Neutrophil (primary cell): ENCODE data around the gene FMO2.

Experiments used
- H3K27ac ChIP-seq: fragments of 200-600 bp; sonication (generic); 2 replicates; pipeline ENCODE4 v1.5.1; 2016; ENCODE audit warnings: mild to moderate bottlenecking, moderate library complexity
- H3K27me3 ChIP-seq: fragments of 200-600 bp; sonication (generic); 2 replicates; pipeline ENCODE4 v1.6.0; 2016; ENCODE audit warnings: mild to moderate bottlenecking
- H3K36me3 ChIP-seq: fragments of 200-600 bp; sonication (generic); 2 replicates; pipeline ENCODE4 v1.5.1; 2017
- H3K4me1 ChIP-seq, 2 experiments: fragments of 200-600 bp in 1 of 2; sonication (generic) in 1 of 2; 1 replicate in 1 of 2; 2 replicates in 1 of 2; pipeline versions ENCODE4 v1.5.1 to v1.6.1; 2013 to 2016; ENCODE audit warnings: low read depth in 1 of 2, low read length in 1 of 2, mild to moderate bottlenecking in 1 of 2, moderate library complexity in 1 of 2; ENCODE audit not compliant: control insufficient read depth in 1 of 2, insufficient read depth in 1 of 2
- H3K4me3 ChIP-seq, 2 experiments: fragments of 200-600 bp in 1 of 2; sonication (generic) in 1 of 2; 1 replicate in 1 of 2; 2 replicates in 1 of 2; pipeline ENCODE4 v1.5.1; 2013 to 2016; ENCODE audit warnings: low read depth in 1 of 2, low read length in 1 of 2, mild to moderate bottlenecking in 1 of 2, moderate library complexity in 1 of 2
- H3K9me3 ChIP-seq: fragments of 200-600 bp; sonication (generic); 2 replicates; pipeline ENCODE4 v1.5.1; 2016
- TF ChIP-seq, protein P1 (sequence below): fragments of 200-600 bp; sonication (generic); IDR thresholded peaks from 2 replicates; pipeline ENCODE4 v1.5.1; 2016; ENCODE audit warnings: antibody characterized with exemption

The FMO2 gene

DNA sequence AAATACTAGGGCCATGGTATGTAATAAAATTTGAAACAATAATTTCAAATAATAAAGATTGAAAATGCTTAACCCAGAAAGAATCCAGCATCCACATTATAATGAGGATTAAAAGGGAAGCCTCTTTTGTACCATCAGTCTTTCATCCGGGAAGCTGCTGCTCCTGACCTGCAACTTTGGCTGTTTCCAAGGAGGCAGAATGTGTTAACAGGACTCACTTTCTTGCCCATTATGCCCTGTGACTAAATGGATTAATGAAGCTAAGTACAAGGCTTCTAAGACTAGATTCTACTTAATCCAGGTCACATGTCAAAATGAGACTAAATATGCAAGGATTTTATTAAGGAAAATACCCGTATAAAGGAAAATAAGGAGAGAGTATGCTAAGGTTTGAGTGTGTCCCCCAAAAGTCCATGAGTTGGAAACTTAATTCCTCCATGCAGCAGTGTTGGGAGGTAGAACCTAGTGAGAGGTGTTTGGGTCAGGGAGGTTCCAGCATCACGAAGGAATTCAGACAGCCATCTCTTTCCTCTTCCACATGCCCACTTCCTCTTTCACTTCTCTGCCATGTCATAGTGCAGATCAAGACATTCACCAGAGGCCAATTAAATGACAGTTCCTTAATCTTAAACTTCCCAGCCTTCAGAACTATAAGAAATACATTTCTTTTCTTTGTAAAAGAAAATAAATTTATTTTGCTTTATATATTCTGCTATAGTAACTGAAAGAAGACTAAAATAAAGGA lies 27.7 kb downstream of the FMO2 start:
- H3K36me3 ChIP-seq, result no peaks in the 10 kb centered on the region
- H3K27ac ChIP-seq, result no peak overlapping the region
- no peaks in the 10 kb centered on the region for H3K9me3 ChIP-seq
- H3K4me3 ChIP-seq, result no peak overlapping the region
- H3K27me3 ChIP-seq, result no peaks in the 10 kb centered on the region
- no peaks in the 10 kb centered on the region for H3K4me1 ChIP-seq
- TF ChIP-seq, protein P1, sequence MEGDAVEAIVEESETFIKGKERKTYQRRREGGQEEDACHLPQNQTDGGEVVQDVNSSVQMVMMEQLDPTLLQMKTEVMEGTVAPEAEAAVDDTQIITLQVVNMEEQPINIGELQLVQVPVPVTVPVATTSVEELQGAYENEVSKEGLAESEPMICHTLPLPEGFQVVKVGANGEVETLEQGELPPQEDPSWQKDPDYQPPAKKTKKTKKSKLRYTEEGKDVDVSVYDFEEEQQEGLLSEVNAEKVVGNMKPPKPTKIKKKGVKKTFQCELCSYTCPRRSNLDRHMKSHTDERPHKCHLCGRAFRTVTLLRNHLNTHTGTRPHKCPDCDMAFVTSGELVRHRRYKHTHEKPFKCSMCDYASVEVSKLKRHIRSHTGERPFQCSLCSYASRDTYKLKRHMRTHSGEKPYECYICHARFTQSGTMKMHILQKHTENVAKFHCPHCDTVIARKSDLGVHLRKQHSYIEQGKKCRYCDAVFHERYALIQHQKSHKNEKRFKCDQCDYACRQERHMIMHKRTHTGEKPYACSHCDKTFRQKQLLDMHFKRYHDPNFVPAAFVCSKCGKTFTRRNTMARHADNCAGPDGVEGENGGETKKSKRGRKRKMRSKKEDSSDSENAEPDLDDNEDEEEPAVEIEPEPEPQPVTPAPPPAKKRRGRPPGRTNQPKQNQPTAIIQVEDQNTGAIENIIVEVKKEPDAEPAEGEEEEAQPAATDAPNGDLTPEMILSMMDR, result no peak

DNA sequence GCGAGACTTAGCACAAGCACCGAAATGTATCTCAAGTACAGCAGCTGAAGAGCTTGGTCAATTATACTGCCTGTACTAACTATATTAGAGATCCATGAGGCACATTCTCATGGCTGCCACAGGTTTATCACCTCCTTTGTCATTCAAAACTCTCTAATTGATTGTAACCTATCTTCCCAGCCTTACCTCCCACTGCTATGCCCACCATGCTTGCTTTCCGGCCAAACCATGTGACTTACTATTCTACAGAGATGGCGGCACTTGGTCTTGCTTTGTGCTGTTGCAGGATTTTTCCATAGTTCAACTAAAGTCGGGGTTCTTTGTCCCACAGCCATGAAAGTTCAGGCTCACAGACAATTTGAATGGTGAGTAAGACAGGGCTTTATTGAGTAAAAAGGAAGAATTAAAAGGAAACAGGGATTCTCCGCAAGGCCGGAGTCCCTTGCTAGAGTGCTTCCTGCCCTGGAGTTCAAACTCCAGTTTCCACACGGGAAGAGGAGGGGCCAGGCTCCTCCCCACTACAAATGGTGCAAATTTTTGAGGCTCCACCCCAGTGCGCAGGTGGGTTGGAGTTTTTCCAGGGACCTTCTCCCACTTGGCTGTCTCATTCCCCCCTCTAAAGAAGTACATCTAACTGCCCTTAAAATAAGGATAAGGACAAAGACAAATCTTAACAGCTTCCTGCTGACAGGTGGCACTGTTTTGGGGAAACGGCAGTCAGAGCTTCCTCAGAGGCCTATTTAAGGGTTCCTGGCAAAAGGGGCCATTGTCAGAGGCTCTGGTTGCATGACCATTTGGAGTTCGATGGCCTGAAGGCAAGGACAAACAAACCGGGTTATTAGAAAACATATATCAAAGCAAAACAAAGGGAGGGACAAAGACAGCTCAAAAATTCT lies 28.7 kb downstream of the FMO2 start:
- TF ChIP-seq, protein P1, result no peak
- Histone ChIP-seq H3K27ac (no peak overlapping the region), H3K9me3 (no peaks in the 10 kb centered on the region), H3K4me1 (no peaks in the 10 kb centered on the region), H3K4me3 (no peak overlapping the region), H3K27me3 (no peaks in the 10 kb centered on the region), H3K36me3 (no peaks in the 10 kb centered on the region)

DNA sequence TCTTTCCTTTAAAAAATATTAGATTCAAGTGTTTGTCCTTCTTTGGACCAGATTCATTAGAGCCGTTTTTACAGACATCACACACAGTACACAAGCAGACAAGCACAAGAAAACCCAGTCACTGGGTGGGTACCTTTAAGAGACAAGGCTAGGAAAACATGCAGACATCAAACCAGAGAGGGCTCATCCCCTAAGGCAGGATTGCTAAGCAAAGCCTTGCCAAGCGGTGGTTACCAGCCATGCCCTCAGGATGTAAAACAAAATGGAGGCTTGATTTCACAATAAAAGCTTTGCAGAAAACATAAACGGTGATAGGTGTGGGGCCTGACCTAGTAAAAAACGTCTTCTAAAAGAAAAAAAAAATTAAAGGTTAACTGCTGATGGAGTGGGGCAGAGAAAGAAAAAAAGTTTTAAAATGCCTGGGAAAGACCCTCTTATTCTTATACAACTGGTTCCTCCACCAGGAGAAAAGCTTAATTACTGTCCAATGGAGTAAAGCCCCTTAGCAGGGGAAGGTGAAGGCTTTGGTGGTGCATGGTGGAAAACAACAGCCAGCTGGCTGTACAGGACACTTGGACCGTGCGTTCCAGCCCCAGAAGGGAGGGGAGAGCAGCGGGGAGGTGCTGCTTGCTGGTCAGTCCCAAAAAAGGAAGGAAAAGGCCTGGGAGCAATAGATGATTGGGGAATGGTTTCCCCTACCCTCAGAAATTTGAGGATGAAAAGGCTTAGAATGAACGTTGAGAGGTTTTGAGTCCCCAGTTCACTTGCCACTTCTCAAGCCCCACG lies 32.8 kb downstream of the FMO2 start:
- no peaks in the 10 kb centered on the region for H3K27me3 ChIP-seq
- no peaks in the 10 kb centered on the region for H3K4me1 ChIP-seq
- TF ChIP-seq, protein P1, result no peak
- H3K9me3 ChIP-seq, result no peaks in the 10 kb centered on the region
- no peak overlapping the region for H3K27ac ChIP-seq
- no peak overlapping the region for H3K4me3 ChIP-seq
- H3K36me3 ChIP-seq, result no peaks in the 10 kb centered on the region

DNA sequence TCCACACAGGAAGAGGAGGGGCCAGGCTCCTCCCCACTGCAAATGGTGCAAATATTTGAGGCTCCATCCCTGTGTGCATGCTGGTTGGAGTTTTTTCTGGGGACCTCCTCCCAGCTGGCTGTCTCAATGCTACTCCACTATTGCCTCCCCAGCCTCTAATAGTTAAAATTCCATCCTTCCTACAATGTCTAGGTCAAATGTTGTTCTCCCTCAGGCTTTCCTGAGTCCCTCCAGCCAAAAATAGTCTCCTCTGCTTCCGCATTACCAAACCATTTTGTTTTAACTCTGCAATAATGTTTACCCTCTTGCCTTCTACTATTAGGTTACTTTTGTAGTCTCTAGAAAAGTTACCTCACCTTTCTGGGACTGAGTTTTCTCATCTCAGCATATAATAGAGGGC lies 33.6 kb downstream of the FMO2 start:
- TF ChIP-seq, protein P1, result no peak

DNA sequence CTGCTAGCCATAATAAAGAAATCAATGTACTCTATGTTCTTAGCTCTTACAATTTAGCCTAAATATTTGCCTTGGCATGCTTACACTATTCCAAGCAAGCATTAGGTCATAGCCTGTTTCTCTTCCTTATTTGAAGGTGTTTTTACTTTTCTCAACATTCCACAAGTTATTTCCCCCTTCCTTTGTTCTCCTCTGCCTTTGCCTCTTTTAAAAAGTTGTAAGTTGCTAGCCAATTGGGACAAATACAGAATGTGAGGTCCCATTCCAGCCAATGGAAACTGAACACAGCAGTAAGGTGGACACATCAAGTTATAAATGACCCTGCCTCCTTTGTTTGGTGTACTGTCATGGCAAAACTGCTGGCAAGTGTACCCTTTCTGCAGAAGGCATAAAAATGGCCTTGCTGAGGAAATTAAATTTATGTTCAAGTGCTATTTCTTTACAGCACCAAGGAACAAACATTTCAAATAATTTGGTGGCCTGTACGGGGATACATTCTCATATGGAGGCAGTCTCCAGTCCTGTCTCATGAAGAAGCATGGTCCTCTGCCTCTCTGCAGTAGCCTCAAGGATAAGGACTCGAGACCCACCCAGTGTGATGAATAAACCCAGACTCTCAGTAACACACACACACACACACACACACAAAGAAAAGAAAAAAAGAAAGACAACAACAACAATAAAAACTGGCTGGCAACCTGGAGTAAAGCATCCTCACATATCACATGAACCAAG lies 34.4 kb downstream of the FMO2 start:
- Histone ChIP-seq H3K27me3 (no peaks in the 10 kb centered on the region), H3K9me3 (no peaks in the 10 kb centered on the region), H3K36me3 (no peaks in the 10 kb centered on the region), H3K4me3 (no peak overlapping the region), H3K27ac (no peak overlapping the region), H3K4me1 (no peaks in the 10 kb centered on the region)
- TF ChIP-seq, protein P1, result no peak

More for the DNA sequence above, 33.6 kb downstream of the FMO2 start:
- Histone ChIP-seq H3K27me3 (no peaks in the 10 kb centered on the region), H3K36me3 (no peaks in the 10 kb centered on the region), H3K27ac (no peak overlapping the region), H3K4me3 (no peak overlapping the region), H3K9me3 (no peaks in the 10 kb centered on the region), H3K4me1 (no peaks in the 10 kb centered on the region)
